Right renal pelvis (tissue), 4 donors: Measurements from ENCODE around the gene PCDHA9. TPM values are rescaled to one million over a fixed set of nuclear protein-coding genes. Genes with fewer than 3 reads are reported as not detected.
"Not testable (repeated sequence)": the region's sequence is repeated elsewhere in the genome, so short reads cannot be mapped to it uniquely, and the experiment has no call there.

Source experiments
- DNase-seq, 4 donors: peaks; one replicate each; pipeline ENCODE4 v3.0.0-alpha.2; 2013; ENCODE audit warnings: low read depth in 4 of 4, low spot score in 3 of 4, missing footprints in 1 of 4
- polyA plus RNA-seq, 4 donors: library from polyadenylated mRNA; unstranded; fragments of 120-200 nt; gene quantifications; one replicate each; pipeline ENCODE4 v1.2.1, GENCODE V29; 2013; ENCODE audit not compliant: insufficient read length in 4 of 4

Gene PCDHA9
- polyA plus RNA-seq, 4 donors: 0.01 to 0.11 (median 0.06) TPM; not detected in 1

DNA sequence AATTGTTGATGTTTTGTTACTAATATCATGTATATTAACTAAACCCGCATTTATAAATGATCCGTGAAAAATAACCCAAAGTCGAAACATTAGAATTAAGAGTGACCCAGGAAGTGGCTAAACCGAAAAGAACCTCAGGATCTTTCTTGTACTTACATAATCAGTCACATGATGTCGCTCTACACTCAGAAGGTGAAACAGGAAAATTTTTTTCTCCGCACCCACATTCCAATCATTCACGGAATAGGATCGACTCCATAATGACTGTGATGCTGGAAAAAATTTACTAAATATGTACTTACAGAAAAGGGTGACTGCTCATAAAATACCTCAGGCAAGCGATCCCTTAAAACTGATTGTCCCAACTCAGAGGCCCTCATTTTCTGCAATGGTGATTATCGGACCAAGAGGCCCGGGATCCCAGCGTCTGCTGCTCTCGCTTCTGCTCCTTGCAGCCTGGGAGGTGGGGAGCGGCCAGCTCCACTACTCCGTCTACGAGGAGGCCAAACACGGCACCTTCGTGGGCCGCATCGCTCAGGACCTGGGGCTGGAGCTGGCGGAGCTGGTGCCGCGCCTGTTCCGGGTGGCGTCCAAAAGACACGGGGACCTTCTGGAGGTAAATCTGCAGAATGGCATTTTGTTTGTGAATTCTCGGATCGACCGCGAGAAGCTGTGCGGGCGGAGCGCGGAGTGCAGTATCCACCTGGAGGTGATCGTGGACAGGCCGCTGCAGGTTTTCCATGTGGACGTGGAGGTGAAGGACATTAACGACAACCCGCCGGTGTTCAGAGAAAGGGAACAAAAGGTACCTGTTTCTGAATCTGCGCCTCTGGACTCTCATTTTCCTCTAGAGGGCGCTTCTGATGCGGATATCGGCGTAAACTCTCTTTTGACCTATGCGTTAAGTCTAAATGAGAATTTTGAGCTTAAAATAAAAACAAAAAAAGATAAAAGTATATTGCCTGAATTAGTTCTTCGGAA lies 27.2 kb downstream of the PCDHA9 start, which contains the start of gene PCDHA12:
Gene PCDHA12, plus strand, starts transcription at position 224 of the 981 bp plus-strand sequence. Its CDS starts 165 bp downstream, at position 389.
- DNase-seq: no peak

DNA sequence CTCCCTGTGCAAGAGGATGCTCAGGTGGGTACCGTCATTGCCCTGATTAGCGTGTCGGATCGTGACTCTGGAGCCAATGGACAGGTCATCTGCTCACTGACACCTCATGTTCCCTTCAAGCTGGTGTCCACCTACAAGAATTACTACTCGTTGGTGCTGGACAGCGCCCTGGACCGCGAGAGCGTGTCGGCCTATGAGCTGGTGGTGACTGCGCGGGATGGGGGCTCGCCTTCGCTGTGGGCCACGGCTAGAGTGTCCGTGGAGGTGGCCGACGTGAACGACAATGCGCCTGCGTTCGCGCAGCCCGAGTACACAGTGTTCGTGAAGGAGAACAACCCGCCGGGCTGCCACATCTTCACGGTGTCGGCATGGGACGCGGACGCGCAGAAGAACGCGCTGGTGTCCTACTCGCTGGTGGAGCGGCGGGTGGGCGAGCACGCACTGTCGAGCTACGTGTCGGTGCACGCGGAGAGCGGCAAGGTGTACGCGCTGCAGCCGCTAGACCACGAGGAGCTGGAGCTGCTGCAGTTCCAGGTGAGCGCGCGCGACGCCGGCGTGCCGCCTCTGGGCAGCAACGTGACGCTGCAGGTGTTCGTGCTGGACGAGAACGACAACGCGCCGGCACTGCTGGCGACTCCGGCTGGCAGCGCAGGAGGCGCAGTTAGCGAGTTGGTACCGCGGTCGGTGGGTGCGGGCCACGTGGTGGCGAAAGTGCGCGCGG lies 28.5 kb downstream of the PCDHA9 start:
- DNase-seq: not testable (repeated sequence)

DNA sequence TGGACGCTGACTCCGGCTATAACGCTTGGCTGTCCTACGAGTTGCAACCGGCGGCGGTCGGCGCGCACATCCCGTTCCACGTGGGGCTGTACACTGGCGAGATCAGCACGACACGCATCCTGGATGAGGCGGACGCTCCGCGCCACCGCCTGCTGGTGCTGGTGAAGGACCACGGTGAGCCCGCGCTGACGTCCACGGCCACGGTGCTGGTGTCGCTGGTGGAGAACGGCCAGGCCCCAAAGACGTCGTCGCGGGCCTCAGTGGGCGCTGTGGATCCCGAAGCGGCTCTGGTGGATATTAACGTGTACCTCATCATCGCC lies 29.0 kb downstream of the PCDHA9 start:
- no peak for DNase-seq

DNA sequence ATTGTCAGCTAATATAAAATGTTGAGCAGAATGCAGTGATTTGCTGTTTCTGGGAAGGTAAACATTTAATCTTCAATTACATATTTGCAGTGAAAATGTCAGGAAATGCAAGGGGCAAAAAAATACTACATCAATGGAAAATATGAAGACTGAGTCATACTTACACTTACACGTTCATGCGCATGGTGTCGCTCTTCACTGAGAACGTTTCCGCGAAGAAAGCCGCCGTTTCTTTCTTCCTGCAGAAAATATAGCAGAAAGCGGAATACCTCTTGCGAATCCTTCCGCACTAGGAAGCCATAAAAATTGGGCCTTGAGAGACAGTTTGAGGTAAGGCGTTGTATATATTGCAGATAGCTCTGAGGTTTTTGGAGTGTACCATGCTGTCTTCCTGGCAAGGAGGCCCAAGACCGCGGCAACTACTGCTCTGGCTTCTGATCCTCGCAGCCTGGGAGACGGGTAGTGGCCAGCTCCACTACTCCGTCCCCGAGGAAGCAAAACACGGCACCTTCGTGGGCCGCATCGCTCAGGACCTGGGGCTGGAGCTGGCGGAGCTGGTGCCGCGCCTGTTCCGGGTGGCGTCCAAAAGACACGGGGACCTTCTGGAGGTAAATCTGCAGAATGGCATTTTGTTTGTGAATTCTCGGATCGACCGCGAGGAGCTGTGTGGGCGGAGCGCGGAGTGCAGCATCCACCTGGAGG lies 33.9 kb downstream of the PCDHA9 start, which contains the start of gene PCDHA13:
Gene PCDHA13, plus strand, starts transcription at position 236 of the 702 bp plus-strand sequence. Its CDS starts 145 bp downstream, at position 381.
- no peak for DNase-seq

DNA sequence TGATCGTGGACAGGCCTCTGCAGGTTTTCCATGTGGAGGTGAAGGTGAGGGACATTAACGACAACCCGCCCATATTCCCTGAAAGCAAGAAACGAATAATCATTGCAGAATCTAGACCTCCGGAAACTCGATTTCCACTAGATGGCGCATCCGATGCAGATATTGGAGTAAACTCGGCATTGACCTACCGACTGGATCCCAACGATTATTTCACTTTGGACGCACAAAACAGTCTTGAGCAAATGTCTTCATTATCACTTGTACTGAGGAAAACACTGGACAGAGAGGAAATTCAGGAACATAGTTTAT lies 34.4 kb downstream of the PCDHA9 start:
- DNase-seq: no peak

DNA sequence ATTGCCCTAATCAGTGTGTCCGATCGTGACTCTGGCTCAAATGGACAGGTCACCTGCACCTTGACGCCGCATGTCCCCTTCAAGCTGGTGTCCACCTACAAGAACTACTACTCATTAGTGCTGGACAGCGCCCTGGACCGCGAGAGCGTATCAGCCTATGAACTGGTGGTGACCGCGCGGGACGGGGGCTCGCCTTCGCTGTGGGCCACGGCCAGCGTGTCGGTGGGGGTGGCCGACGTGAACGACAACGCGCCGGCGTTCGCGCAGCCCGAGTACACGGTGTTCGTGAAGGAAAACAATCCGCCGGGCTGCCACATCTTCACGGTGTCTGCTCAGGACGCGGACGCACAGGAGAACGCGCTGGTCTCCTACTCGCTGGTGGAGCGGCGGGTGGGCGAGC lies 35.2 kb downstream of the PCDHA9 start:
- no peak for DNase-seq

DNA sequence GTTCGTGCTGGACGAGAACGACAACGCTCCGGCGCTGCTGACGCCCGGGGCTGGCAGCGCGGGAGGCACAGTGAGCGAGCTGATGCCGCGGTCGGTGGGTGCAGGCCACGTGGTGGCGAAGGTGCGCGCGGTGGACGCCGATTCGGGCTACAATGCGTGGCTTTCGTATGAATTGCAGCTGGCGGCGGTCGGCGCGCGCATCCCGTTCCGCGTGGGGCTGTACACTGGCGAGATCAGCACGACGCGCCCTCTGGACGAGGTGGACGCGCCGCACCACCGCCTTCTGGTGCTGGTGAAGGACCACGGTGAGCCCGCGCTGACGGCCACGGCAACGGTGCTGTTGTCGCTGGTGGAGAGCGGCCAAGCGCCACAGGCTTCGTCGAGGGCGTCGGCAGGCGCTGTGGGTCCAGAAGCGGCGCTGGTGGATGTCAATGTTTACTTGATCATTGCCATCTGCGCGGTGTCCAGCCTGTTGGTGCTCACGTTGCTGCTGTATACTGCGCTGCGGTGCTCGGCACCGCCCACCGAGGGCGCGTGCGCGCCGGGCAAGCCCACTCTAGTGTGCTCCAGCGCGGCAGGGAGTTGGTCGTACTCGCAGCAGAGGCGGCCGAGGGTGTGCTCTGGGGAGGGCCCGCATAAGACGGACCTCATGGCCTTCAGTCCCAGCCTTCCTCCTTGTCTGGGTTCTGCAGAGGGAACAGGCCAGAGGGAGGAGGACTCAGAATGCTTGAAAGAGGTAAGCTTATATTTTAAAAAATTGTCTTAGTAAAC lies 35.9 kb downstream of the PCDHA9 start:
- DNase-seq: no peak

Other genes starting within 250 kb of the PCDHA9 start
- gene CD14, start 215.2 kb upstream of the PCDHA9 start, polyA plus RNA-seq: 10 to 100 TPM in 1 of 4 donors, 1 to 10 TPM in 3; 7.3 to 10.0 (median 8.4) TPM
- gene TMCO6, start 208.9 kb upstream of the PCDHA9 start, polyA plus RNA-seq: 10 to 100 TPM; 15.5 to 18.8 (median 16.9) TPM
- 100 to 1,000 TPM in 1 of 4 donors, 10 to 100 TPM in 3; 73.4 to 113 (median 79.0) TPM for gene NDUFA2, start 200.8 kb upstream of the PCDHA9 start, polyA plus RNA-seq
- gene IK, start 200.6 kb upstream of the PCDHA9 start, polyA plus RNA-seq: 100 to 1,000 TPM; 150 to 164 (median 156) TPM
- 10 to 100 TPM; 13.2 to 15.3 (median 14.3) TPM for gene WDR55, start 183.5 kb upstream of the PCDHA9 start, polyA plus RNA-seq
- under 1 TPM in 2 of 4 donors, not detected in 2; 0.14 to 0.29 TPM for gene DND1, start 174.8 kb upstream of the PCDHA9 start, polyA plus RNA-seq
- 10 to 100 TPM; 65.0 to 67.1 (median 66.5) TPM for gene HARS1, start 157.0 kb upstream of the PCDHA9 start, polyA plus RNA-seq
- 10 to 100 TPM; 42.7 to 47.6 (median 45.9) TPM for gene HARS2, start 156.9 kb upstream of the PCDHA9 start, polyA plus RNA-seq
- 100 to 1,000 TPM; 103 to 126 (median 118) TPM for gene ZMAT2, start 147.9 kb upstream of the PCDHA9 start, polyA plus RNA-seq
- gene PCDHA1, start 62.2 kb upstream of the PCDHA9 start, polyA plus RNA-seq: under 1 TPM in 1 of 4 donors, not detected in 3; 0.06 TPM
- under 1 TPM; 0.13 to 0.30 (median 0.25) TPM for gene PCDHA2, start 53.5 kb upstream of the PCDHA9 start, polyA plus RNA-seq
- gene PCDHA3, start 47.3 kb upstream of the PCDHA9 start, polyA plus RNA-seq: under 1 TPM; 0.25 to 0.49 (median 0.38) TPM
- 1 to 10 TPM in 2 of 4 donors, under 1 TPM in 2; 0.62 to 1.6 (median 1.1) TPM for gene PCDHA4, start 41.3 kb upstream of the PCDHA9 start, polyA plus RNA-seq
- under 1 TPM in 3 of 4 donors, not detected in 1; 0.04 to 0.15 (median 0.06) TPM for gene PCDHA5, start 26.8 kb upstream of the PCDHA9 start, polyA plus RNA-seq
- under 1 TPM; 0.13 to 0.51 (median 0.47) TPM for gene PCDHA6, start 20.4 kb upstream of the PCDHA9 start, polyA plus RNA-seq
- under 1 TPM; 0.28 to 0.51 (median 0.37) TPM for gene PCDHA7, start 14.1 kb upstream of the PCDHA9 start, polyA plus RNA-seq
- under 1 TPM in 3 of 4 donors, not detected in 1; 0.04 to 0.07 (median 0.06) TPM for gene PCDHA8, start 7.2 kb upstream of the PCDHA9 start, polyA plus RNA-seq
- 1 to 10 TPM in 1 of 4 donors, under 1 TPM in 3; 0.05 to 1.7 (median 0.43) TPM for gene PCDHA10, start 7.5 kb downstream of the PCDHA9 start, polyA plus RNA-seq
- gene PCDHA11, start 20.6 kb downstream of the PCDHA9 start, polyA plus RNA-seq: under 1 TPM; 0.16 to 0.37 (median 0.27) TPM
- gene PCDHA12, start 26.9 kb downstream of the PCDHA9 start, polyA plus RNA-seq: under 1 TPM; 0.03 to 0.24 (median 0.10) TPM
- under 1 TPM in 3 of 4 donors, not detected in 1; 0.01 to 0.14 (median 0.04) TPM for gene PCDHA13, start 33.7 kb downstream of the PCDHA9 start, polyA plus RNA-seq
- gene PCDHAC1, start 77.9 kb downstream of the PCDHA9 start, polyA plus RNA-seq: under 1 TPM in 3 of 4 donors, not detected in 1; 0.10 to 0.16 (median 0.11) TPM
- under 1 TPM; 0.45 to 0.70 (median 0.59) TPM for gene PCDHAC2, start 118.1 kb downstream of the PCDHA9 start, polyA plus RNA-seq
- gene PCDHB1, start 203.0 kb downstream of the PCDHA9 start, polyA plus RNA-seq: under 1 TPM; 0.05 to 0.13 (median 0.08) TPM
- gene PCDHB2, start 246.2 kb downstream of the PCDHA9 start, polyA plus RNA-seq: 1 to 10 TPM; 3.9 to 7.7 (median 4.9) TPM